GM19452 (cell line): ENCODE results near the gene MAT1A.
"Not testable (repeated sequence)": the region's sequence is repeated elsewhere in the genome, so short reads cannot be mapped to it uniquely, and the experiment has no call there.

Source experiments
- ATAC-seq: cut with Tn5 transposase; IDR thresholded peaks from one replicate; pipeline ENCODE4 v1.9.1; 2021; ENCODE audit not compliant: unreplicated experiment

Gene MAT1A

DNA sequence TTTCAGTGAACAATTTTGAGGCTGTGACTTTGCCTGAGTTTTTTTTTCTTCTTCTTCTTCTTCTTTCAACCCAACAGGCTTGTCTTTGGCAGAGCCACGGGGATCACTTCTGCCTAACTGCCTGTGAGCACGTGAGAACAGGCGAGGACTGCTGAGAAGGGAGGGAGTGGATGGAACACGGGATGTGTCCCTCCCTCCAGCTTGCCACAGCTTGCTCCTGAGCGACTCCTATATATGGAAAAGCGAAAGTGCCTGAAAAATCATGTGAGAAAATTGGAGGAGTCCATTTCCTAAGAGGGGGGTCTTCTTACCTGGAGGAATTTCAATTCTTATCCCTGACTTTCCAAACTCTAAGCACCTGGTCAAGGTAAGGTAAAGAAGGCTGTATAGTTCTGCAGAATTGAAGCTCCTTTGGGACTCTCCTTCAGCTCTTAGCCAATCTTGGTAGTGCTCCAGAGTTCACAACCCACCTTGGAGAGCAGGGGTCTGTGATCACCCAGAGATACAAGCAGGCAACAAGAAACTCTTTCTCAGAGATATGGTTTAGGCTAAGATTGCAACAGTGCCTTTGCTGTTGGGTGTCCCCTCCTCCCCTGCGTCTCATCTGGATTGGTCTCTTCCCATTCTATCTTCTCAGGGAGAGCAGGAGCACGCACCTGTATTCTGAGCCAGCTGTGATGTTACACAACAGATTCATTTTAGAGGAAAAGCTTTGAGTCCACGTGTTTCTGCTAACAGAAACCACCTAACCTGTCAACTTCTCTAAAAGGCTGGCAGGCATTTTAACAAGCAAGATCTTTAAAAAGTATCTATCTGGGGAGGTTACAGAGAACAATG lies at the start of gene MAT1A:
Gene MAT1A (minus strand): TSS at position 208 of the 837 bp plus-strand sequence. CDS start 235 bp downstream, outside the sequence.
- no peak for ATAC-seq

DNA sequence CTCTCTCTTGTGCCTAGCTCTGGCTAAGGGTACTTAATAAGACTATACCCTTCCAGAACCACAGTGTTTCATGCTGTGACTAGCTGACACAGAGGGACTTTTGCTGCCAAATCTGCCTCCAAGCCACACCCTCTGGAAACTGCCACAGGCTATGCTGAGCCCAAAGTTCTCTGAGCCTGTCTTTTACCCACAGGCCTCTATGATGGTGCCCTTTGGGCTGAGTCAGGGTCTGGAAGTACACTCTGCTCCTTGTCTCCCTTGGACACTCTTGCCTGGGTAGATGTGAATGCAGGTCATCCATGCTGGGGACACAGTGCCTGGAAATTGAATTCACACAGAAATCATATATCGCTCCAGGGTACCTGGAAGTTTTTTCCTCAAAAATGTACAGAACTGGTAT lies 44.5 kb upstream of the MAT1A start:
- no peak for ATAC-seq

DNA sequence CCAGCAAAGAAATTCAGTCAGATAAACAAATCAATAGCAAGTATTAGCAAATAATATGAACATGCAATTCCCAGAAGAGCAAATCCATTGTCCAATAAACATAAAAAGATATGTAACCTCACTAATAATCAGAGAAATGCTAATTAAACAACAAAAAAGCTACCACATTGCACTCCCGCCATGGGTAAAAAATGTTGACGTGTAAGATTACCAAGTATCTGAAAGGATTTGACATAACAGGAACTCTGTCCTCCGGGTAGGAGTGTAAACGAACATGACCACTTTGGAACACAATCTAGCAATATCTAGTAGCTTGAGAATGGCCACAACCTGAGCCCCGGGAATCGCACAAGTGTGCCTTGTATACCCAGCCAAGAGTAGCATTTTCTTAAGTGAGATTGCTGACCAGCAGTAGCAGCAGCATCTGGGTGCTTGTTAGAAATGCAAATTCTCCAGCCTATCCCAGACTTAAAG lies 35.5 kb upstream of the MAT1A start:
- no peak for ATAC-seq

DNA sequence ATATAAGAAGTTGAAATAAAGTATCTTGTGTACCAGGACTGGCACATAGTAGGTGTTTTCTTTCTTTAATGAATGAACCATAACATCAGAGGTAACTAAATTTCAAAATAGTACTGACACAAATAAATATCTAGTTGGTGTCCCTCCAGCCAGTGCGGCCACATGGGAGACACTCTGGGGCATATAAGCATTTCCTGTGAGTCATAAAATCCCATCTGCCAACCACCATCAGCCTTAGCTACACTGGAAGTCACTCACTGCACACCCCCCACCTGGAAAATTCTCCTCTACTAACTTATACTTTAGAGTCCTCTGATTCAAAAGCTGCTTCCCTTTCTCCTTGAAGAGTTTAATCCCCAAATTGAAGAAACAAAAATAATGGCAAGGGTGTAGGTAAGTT lies 34.6 kb upstream of the MAT1A start:
- ATAC-seq, result no peak

DNA sequence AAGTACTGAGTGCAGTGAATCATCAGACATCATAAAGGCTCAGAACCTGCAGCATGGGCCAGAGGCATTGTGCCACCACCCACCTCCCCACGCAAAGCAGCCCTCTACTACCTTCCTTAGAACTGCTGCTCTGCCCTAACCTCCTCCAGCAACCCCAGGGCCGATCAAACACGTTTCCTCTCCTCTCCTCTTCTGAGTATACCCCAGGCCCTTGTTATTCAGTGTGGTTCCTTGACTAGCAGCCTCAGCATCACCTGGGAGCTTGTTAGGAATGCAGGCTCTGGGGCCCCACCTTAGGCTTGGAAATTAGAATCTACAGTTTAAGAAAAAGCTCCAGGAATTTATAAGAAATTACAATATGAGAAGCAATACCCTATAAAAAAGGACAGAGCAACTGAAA lies 33.9 kb upstream of the MAT1A start:
- no peak for ATAC-seq

DNA sequence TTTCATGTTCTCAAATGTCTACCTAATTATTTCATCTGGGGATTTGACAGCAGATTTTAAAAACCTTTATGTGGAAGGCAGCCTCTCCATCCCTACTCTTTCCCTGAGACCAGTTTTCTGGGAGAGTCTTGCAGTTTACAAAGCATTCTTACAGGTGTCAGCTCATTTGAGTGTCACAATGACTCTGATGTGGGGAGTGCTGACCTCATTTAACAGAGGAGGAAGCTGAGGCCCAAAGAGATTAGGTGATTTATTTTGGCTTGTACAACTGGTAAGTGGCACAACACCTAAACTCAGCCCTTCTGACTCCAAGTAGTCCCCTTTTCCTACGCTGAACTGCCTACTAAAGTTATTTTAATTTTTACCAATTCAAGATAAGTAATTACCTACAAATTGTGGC lies 33.3 kb upstream of the MAT1A start:
- no peak for ATAC-seq

DNA sequence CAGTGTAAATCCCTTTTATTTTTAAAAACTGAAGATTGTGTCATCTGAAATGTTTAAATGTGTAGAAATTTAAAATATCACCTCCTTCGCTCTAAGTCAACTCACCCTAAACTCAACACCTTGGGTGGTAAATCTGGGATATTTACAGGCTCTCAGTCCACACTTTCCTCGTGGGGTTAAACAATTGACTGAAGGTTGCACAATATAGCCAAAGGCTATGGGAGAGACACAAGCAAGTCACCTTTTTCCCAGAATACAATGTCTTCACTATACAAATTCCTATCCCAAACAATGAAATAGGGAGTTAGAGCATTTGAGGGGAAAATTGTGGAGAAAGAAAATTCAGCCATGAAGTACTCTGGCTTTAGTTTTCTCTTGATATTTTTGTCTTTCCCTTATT lies 32.7 kb upstream of the MAT1A start:
- no peak for ATAC-seq

DNA sequence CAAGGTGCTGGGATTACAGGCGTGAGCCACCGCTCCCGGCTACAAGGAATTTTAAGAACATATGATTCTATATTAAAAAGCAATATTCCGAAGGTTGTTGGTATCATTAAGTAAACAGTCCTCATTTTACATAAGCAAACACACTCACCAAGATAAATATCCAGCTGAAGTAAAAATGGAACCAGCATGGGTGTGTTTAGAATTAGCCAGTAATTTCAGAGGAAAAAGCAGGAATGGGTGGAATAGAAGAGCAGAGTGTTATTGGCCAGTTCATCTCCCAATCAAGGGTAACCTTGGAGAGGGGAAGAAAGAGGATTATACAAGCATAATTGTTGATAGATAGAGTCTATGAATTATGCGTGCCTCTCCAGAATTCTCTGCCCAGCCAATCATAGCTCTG lies 31.7 kb upstream of the MAT1A start:
- ATAC-seq, result no peak

DNA sequence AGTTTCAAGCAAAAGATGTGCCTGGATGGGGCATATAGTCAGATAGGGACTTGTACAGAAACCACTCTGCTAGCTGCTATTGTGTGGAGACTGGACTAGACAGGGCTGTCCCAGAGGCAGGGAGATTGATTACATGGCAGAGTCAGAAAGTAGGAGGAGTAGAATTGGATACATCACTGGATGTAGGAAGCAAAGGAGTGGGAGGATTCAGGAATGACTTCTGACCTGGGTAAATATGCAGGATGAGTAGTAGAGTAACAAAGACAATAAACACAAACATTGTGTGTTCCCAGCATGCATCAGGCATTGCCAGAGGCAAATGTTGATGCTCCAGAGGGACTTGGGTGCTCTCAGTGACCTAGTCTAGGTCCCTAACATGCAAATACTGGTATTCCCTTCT lies 30.9 kb upstream of the MAT1A start:
- ATAC-seq, result no peak

DNA sequence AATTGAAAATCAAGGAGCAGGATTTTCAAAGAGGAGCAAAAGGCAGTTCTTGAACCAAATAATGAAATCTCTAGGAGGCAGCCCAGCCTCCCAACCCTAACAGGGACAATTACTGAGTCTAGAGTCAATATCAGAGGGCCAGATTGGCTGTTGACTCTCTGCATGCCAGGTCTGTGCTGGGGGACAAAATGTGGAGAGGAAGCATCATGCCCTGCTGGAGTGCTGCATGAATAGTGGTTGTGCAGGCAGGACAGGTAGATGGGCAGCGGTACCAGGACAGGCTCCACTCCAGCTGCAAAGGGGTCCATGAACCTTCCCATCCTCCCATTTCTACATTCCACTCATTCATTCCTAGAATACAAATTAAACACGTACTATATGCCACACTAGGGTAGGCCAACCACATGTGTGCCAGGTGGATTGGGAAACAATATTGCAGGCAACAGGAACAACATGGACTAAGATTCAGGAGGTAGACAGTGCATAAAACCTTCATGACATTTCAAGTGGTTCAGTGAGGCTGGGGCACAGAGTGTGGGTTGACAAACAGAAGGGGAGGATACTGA lies 30.4 kb upstream of the MAT1A start:
- no peak for ATAC-seq

DNA sequence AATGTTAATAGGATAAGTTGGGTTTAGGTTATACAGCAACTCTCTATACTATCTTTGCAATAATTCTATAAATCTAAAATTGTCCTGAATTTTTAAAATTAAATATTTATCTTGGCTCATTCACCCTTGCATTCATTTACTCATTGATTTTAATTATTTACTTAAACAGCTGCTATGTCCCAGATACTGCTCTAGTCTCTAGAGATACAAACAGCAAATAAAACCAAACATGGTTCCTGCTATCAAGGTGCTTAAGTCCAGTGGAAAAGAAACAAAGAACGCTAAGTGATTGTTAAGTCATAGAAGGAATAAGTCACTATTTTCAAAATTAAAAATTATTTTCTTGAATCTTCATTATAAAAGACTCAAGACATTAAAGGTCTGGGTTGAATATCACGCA lies 29.9 kb upstream of the MAT1A start:
- ATAC-seq, result no peak

DNA sequence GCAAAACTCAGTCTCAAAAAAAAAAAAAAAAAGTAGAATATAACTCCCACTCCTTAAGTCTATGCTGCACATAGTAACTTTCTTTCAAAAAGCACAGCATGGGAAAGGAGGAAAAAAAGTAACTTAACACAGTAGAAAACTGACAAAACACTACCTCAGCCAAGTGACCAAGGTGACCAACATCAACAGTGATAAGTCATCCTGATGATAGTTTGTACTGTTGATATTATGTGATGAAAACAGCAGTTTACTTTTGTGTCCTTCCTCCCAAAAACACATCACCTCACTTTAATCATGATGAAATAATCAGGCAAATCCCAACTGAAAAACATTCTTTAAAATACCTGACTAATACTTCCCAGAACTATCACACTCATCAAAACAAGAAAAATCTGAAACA lies 29.3 kb upstream of the MAT1A start:
- ATAC-seq, result no peak

DNA sequence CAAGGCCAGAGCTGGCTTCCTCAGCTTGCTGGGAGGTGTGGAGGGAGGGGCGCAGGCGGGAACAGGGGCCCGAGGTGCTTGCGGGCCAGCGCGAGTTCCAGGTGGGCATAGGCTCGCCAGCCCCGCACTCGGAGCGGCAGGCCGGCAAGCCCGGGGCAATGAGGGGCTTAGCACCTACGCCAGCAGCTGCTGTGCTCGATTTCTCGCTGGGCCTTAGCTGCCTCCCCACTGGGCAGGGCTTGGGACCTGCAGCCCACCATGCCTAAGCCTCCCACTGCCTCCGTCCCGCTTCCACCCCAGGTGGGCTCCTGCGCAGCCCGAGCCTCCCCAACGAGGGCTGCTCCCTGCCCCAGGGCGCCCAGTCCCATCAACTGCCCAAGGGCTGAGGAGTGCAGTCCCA lies 25.9 kb upstream of the MAT1A start:
- no peak for ATAC-seq

DNA sequence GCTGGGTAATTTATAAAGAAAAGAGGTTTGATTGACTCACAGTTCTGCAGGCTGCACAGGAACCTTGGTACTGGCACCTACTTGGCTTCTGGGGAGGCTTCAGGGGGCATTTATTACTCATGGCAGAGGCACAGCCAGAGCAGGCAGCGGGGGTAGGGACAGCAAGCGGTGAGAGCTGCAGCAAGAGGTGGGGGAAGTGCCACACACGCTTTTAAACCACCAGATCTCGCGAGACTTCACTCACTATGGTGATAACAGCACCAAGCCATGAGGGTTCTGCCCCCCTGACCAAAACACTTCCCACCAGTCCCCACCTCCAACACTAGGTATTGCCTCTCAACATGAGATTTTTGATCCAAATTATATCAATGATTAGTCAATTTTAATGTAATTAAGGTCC lies 24.1 kb upstream of the MAT1A start:
- ATAC-seq, result no peak

DNA sequence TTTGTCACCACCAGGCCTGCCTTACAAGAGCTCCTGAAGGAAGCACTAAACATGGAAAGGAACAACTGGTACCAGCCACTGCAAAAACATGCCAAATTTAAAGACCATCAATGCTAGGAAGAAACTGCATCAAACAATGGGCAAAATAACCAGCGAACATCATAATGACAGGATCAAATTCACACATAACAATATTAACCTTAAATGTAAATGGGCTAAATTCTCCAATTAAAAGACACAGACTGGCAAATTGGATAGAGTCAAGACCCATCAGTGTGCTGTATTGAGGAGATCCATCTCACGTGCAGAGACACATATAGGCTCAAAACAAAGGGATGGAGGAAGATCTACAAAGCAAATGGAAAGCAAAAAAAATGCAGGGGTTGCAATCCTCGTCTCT lies 16.5 kb upstream of the MAT1A start:
- ATAC-seq, result not testable (repeated sequence)

DNA sequence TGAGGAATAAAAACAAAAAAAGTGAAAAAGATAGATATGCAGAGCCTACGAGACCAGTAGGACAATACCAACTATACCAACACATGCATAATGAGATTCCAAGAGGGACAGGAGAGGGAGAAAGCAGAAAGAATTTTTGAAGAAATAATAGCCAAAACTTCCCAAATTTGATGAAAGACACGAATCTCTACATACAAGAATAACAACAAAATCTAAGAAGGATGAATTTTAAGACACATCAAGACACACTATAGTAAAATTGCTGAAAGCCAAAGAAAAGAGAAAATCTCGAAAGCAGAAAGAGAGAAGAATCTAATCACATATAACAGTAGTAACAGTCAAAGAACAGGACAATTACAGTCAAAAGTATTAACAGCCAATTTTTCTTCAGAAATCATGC lies 7.5 kb upstream of the MAT1A start:
- no peak for ATAC-seq

DNA sequence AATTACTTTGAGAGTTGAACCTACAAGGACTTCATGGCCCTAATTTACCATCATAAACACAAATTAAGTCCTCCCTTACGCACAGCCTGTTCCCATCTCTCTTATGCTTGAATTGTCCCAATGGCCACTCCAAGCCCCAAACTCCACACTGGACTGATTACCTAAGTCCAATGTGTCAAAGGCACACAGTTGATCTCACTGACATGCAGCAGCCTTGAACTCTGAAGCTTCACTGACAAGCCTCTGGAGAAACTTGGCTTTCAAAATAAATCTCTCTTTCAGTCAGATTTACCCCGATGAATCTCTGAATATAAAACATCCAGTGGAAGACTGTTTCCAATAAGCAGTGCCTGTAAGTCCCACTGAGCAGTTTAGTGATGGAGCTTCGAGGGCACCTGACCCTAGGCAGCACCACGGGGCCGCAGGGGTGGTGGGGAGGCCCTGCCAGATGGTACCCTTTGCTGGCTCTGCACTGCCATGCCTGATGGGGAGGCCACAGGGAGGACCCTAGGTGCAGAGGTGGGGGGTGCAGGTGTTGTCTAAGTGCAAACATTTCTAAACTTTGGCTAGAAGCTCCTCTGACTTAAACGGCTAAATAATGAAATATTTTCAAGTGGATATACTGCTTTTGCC lies 3.3 kb upstream of the MAT1A start:
- no peak for ATAC-seq

DNA sequence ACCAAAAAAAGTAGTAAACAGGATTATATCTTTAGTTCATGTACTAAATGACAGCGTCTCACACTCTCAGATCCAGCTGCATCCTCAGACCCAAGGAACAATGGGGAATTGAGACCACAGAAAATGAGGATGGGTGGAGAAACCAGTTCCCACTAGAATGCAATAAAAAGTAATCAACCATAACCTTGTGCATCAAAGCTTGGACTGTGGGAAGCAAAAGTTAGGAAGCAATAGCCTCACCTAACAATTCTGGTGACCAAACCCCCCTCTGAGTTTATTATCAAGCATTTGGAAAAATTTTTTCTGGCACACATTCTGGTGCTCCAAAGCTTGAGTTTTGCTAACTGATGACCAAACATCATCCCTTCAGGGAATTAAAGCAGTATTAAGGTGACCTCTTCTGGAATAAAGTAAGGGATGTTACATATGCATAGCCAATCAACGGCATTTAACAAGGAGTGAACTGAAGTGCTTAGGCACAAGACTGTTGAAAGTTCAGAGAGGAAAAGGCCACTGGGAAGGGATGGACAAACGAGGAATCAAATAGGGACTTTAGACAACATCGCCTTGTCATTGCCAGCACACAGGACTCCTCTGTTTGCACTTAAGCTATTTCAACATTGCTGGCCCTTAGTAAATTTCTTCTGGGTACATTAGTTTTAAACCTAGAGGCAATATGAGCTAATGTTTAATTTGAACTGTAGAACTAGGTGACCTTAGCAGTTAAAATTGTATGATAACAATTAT lies 1.2 kb upstream of the MAT1A start:
- no peak for ATAC-seq

DNA sequence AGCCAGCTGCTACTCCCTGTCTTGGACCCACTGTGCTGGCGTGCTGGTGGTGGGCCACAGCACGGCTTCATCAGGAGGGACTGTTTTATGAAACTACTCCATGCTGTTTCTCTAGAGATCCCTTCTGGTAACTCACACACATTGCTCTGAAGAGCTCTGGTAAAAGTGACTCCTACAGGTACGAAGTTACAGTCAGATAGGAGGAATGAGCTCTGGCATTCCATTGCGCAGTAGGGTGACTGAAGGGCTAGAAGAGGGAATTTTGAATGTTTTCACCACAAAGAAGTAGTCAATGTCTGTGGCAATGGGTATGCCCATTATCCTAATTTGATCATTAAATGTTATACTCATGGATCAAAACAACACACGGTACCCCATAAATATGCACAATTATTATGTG lies 609 bp downstream of the MAT1A start:
- no peak for ATAC-seq

DNA sequence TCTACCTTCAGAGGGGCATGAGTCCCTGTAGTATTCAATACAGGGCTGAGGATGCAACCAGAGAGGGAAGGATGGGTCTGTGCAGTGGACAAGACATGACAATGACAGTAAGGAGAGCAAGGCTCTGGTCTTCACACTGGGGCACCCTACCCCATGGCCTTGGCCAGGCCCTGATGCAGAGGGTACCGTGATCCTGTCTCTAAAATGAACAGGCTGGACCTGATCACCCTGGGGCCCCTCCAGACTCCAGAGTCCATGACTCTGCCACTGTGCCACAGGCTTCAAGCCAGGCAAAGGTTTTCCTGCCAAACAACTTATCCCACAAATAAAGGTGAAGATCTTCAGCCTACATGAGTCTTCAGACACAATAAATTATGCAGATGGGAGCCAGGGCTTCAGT lies 4.9 kb downstream of the MAT1A start:
- no peak for ATAC-seq

DNA sequence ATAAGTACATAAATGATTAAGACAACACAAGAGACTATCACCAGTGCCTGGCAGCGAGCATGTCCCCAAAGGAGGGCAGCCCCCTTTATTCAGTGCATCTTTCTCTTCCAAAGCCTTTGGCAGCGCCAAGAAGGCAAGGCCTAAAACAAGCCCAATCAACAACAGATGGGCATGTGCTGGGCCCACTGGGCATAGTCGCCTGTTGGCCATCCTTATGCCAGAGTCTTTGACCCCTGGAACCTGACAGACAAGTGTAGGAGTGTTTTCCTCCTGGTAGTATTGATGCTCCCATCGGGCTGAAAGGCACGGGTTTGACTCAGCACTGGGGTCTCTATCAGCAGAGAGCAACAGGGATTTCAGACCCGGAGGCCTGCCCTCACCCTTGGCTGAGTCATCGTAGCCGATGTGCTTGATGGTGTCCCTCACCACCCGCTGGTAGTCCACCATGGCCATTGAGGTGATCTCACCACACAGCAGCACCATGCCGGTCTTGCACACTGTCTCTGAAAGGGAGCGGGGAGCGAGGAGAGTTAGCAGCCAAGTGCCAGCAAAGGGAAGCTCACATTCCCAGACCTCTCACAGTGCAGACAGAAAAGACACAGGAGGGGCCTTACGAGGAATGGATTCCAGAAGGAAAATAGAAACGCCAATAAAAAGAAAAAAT lies 5.8 kb downstream of the MAT1A start:
- ATAC-seq, result no peak
